Panc1 (cell line): ENCODE results near the gene KRTAP5-3. TPM values are rescaled to one million over a fixed set of nuclear protein-coding genes. Genes with fewer than 3 reads are reported as not detected.
"Not testable (repeated sequence)": the region's sequence is repeated elsewhere in the genome, so short reads cannot be mapped to it uniquely, and the experiment has no call there.

Source experiments
- ATAC-seq: fragments of 200-7000 bp; cut with Tn5 transposase; 2 replicates; pipeline ENCODE4 v1.9.1; 2020; ENCODE audit warnings: mild to moderate bottlenecking, moderate library complexity
- BruUV-seq: library from RNA; stranded (reverse); fragments of 400-500 nt; replicated peaks from 2 replicates; lab custom pipeline; 2021; lab: Mats Ljungman, UMichigan
- CTCF ChIA-PET: fragments of 300-600 bp; sonication (Branson Sonifier 250); formaldehyde crosslinking; loops from one replicate; lab custom pipeline; 2022; ENCODE audit warnings: antibody characterized with exemption; lab: Charles Lee
- POLR2A ChIA-PET: fragments of 300-600 bp; sonication (Branson Sonifier 250); formaldehyde crosslinking; loops from one replicate; lab custom pipeline; 2022; ENCODE audit warnings: antibody characterized with exemption; lab: Charles Lee
- DNase-seq: peaks from one replicate; pipeline ENCODE4 v3.0.0-alpha.2; 2010; ENCODE audit warnings: low read depth, low spot score
- H3K27ac ChIP-seq: 2 replicates; pipeline ENCODE4 v1.5.1; 2011; ENCODE audit warnings: mild to moderate bottlenecking, low read length, inconsistent platforms
- H3K27me3 ChIP-seq: fragments of 200-500 bp; sonication (Bioruptor generic); 2 replicates; pipeline ENCODE4 v1.6.0; 2014; ENCODE audit warnings: low read length, inconsistent platforms; ENCODE audit not compliant: control insufficient read depth, insufficient read depth
- H3K36me3 ChIP-seq: fragments of 200-500 bp; sonication (Bioruptor generic); 2 replicates; pipeline ENCODE4 v1.5.1; 2014; ENCODE audit warnings: inconsistent platforms, mild to moderate bottlenecking, low read length, moderate library complexity; ENCODE audit not compliant: control insufficient read depth, insufficient read depth
- H3K4me1 ChIP-seq: 2 replicates; pipeline ENCODE4 v1.5.1; 2011; ENCODE audit warnings: inconsistent platforms, mild to moderate bottlenecking, low read length, moderate library complexity; ENCODE audit not compliant: control insufficient read depth, insufficient read depth
- H3K4me3 ChIP-seq, 2 experiments: 2 replicates each; pipeline ENCODE4 v1.5.1; 2011 to 2012; ENCODE audit warnings: low read depth in 2 of 2, low read length in 2 of 2, mild to moderate bottlenecking in 2 of 2, inconsistent platforms in 1 of 2, moderate library complexity in 1 of 2
- H3K9me3 ChIP-seq: fragments of 200-500 bp; sonication (Bioruptor generic); 2 replicates; pipeline ENCODE4 v1.5.1; 2014; ENCODE audit warnings: low read depth, mild to moderate bottlenecking, inconsistent platforms, low read length, moderate library complexity; ENCODE audit not compliant: control insufficient read depth, insufficient read depth
- POLR2AphosphoS5 ChIP-seq: IDR thresholded peaks from 2 replicates; pipeline ENCODE4 v1.6.1; 2012; ENCODE audit warnings: mild to moderate bottlenecking, low read depth, low read length, moderate library complexity
- SIN3A ChIP-seq: IDR thresholded peaks from 2 replicates; pipeline ENCODE4 v1.6.1; 2012; ENCODE audit warnings: low read depth, mild to moderate bottlenecking, low read length, moderate library complexity, borderline replicate concordance; ENCODE audit not compliant: insufficient read depth
- TCF7L2 ChIP-seq: IDR thresholded peaks from 2 replicates; pipeline ENCODE4 v1.6.1; 2011; ENCODE audit warnings: mild to moderate bottlenecking, low read depth, low read length, inconsistent platforms
- in situ Hi-C: cut with HindIII; loops from 2 replicates; pipeline ENCODE4 v1.10.0; 2016; ENCODE audit warnings: low sequenced_read_pairs, low pct_unique_long_range_greater_than_20kb
- intact Hi-C: fragments of 100-400 bp; cut with micrococcal nuclease; formaldehyde crosslinking; loops from one replicate; pipeline ENCODE4 v1.10.0; 2022; ENCODE audit not compliant: unreplicated experiment
- total RNA-seq: library from RNA; stranded (reverse); gene quantifications from one replicate; pipeline ENCODE4 v1.2.1, GENCODE V29; 2021; ENCODE audit not compliant: unreplicated experiment
- TF ChIP-seq, protein P1 (sequence below): fragments of 450-650 bp; IDR thresholded peaks from 2 replicates; pipeline ENCODE4 v1.5.1; 2017; ENCODE audit warnings: mild to moderate bottlenecking
- TF ChIP-seq, protein P2 (sequence below), 2 experiments: IDR thresholded peaks; 2 replicates each; pipeline ENCODE4 v1.6.1; 2011 to 2012; ENCODE audit warnings: low read depth in 2 of 2, control low read depth in 1 of 2, low read length in 1 of 2, mild to moderate bottlenecking in 1 of 2, moderate library complexity in 1 of 2; ENCODE audit not compliant: insufficient read depth in 1 of 2

The KRTAP5-3 gene
- total RNA-seq, 1 experiment from 2014 or later: not detected

DNA sequence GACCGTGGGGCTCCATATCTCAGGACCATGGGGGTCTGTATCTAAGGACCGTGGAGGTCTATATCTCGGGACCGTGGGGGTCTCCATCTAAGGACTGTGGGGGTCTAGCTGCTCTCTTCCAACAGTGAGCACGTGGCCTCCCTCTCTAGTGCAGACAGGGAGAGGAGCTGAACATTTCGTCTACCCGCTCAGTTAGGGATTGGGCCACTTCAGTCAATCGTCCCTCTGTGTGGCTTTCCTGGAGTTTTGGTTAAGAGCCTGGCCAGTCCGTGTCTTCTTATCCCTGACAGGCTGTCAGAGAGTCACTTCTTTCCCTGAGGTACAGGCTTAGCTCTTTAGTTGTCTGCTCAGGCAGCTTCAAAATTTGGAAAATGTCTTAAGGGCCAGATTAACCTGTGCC lies 26.3 kb downstream of the KRTAP5-3 start:
- CTCF ChIA-PET: interaction anchor here (0.5 to 1.3 kb wide), 5 partner anchors 8 to 300 kb away, joined by 3 to 11 read pairs (median 4); no protein-coding TSS in a partner anchor
- H3K4me1 ChIP-seq: no peaks in the 10 kb centered on the region
- POLR2A ChIA-PET: interaction anchor here (0.6 kb wide), 1 partner anchor 377 kb away, joined by 7 read pairs; no protein-coding TSS in a partner anchor
- no peak for TF ChIP-seq TCF7L2
- no peak for TF ChIP-seq POLR2AphosphoS5
- TF ChIP-seq, protein P1, sequence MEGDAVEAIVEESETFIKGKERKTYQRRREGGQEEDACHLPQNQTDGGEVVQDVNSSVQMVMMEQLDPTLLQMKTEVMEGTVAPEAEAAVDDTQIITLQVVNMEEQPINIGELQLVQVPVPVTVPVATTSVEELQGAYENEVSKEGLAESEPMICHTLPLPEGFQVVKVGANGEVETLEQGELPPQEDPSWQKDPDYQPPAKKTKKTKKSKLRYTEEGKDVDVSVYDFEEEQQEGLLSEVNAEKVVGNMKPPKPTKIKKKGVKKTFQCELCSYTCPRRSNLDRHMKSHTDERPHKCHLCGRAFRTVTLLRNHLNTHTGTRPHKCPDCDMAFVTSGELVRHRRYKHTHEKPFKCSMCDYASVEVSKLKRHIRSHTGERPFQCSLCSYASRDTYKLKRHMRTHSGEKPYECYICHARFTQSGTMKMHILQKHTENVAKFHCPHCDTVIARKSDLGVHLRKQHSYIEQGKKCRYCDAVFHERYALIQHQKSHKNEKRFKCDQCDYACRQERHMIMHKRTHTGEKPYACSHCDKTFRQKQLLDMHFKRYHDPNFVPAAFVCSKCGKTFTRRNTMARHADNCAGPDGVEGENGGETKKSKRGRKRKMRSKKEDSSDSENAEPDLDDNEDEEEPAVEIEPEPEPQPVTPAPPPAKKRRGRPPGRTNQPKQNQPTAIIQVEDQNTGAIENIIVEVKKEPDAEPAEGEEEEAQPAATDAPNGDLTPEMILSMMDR: no peak
- TF ChIP-seq, protein P2, sequence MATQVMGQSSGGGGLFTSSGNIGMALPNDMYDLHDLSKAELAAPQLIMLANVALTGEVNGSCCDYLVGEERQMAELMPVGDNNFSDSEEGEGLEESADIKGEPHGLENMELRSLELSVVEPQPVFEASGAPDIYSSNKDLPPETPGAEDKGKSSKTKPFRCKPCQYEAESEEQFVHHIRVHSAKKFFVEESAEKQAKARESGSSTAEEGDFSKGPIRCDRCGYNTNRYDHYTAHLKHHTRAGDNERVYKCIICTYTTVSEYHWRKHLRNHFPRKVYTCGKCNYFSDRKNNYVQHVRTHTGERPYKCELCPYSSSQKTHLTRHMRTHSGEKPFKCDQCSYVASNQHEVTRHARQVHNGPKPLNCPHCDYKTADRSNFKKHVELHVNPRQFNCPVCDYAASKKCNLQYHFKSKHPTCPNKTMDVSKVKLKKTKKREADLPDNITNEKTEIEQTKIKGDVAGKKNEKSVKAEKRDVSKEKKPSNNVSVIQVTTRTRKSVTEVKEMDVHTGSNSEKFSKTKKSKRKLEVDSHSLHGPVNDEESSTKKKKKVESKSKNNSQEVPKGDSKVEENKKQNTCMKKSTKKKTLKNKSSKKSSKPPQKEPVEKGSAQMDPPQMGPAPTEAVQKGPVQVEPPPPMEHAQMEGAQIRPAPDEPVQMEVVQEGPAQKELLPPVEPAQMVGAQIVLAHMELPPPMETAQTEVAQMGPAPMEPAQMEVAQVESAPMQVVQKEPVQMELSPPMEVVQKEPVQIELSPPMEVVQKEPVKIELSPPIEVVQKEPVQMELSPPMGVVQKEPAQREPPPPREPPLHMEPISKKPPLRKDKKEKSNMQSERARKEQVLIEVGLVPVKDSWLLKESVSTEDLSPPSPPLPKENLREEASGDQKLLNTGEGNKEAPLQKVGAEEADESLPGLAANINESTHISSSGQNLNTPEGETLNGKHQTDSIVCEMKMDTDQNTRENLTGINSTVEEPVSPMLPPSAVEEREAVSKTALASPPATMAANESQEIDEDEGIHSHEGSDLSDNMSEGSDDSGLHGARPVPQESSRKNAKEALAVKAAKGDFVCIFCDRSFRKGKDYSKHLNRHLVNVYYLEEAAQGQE (IDR thresholded peaks at IDR 0.05; ENCODE audit: insufficient read depth in 1 of 2, low read depth in 2 of 2, low read length in 1 of 2): no peak
- no peak for TF ChIP-seq SIN3A
- no peak overlapping the region for H3K27ac ChIP-seq
- no peaks in the 10 kb centered on the region for H3K36me3 ChIP-seq
- in situ Hi-C loops: no loop called here
- ATAC-seq: peak; percentile 65
- intact Hi-C loops: no loop called here
- no TSS peak for BruUV-seq
- no peak for DNase-seq
- H3K4me3 ChIP-seq: no peak overlapping the region
- H3K27me3 ChIP-seq: no peaks in the 10 kb centered on the region
- peaks cover 4% of the 10 kb centered on the region; the same call in 1 of the 2 replicates for H3K9me3 ChIP-seq

DNA sequence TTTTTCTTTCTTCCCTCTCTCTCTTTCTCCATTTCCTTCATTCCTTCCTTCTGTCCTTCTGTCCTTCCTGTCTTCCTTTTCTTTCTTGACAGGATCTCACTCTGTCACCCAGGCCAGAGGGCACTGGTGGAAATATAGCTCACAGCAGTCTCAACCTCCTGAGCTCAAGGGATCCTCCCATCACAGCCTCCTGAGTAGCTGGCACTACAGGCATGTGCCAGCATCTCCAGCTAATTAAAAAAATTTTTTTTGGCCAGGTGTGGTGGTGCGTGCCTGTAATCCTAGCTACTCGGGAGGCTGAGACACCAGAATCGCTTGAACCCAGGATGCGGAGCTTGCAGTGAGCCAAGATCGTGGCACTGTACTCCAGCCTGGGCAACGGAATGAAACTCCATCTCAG lies 31.4 kb downstream of the KRTAP5-3 start:
- DNase-seq (no peak), ATAC-seq (no peak)
- TF ChIP-seq TCF7L2 (no peak), POLR2AphosphoS5 (no peak), SIN3A (no peak)
- TF ChIP-seq, protein P2 (IDR thresholded peaks at IDR 0.05; ENCODE audit: insufficient read depth in 1 of 2, low read depth in 2 of 2, low read length in 1 of 2): no peak
- TF ChIP-seq, protein P1: no peak
- in situ Hi-C loops: no loop called here
- Histone ChIP-seq H3K27ac (no peak overlapping the region), H3K4me3 (no peak overlapping the region), H3K4me1 (peaks cover 12% of the 10 kb centered on the region), H3K9me3 (peaks cover 4% of the 10 kb centered on the region; the same call in 1 of the 2 replicates), H3K36me3 (no peaks in the 10 kb centered on the region), H3K27me3 (no peaks in the 10 kb centered on the region; the same call in 1 of the 2 replicates)
- POLR2A ChIA-PET: no interaction called here
- CTCF ChIA-PET: interaction anchor here (1.8 kb wide), 1 partner anchor 30 kb away, joined by 12 read pairs; no protein-coding TSS in a partner anchor
- no TSS peak for BruUV-seq
- intact Hi-C loops: no loop called here

DNA sequence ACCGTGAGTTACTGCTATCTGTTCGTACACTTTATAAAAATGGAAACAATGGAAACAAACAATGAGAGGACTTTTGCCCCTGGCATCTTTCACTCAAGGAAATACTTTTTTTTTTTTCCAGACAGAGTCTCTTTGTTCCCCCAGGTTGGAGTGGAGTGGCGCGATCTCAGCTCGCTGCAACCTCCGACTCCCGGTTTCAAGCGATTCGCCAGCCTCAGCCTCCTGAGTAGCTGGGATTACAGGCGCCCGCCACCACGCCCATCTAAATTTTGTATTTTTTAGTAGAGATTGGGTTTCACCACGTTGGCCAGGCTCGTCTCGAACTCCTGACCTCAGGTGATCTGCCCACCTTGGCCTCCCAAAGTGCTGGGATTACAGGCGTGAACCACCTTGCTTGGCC lies 32.5 kb downstream of the KRTAP5-3 start:
- H3K9me3 ChIP-seq, ATAC-seq, POLR2A ChIA-PET, BruUV-seq, DNase-seq, H3K36me3 ChIP-seq, in situ Hi-C loops, H3K27me3 ChIP-seq, H3K4me3 ChIP-seq, H3K27ac ChIP-seq: not testable (repeated sequence)
- intact Hi-C loops: loop anchor here (1.0 kb wide), 1 partner anchor 29 kb away; no protein-coding TSS in a partner anchor
- H3K4me1 ChIP-seq: peaks cover 17% of the 10 kb centered on the region
- CTCF ChIA-PET: interaction anchor here (0.6 to 3.2 kb wide), 5 partner anchors 19 to 1134 kb away, joined by 4 to 95 read pairs (median 9); no protein-coding TSS in a partner anchor
